ENCODE results near the gene KRTAP1-3. TPM values are rescaled to one million over a fixed set of nuclear protein-coding genes. Genes with fewer than 3 reads are reported as not detected.
"Not testable (repeated sequence)": the region's sequence is repeated elsewhere in the genome, so short reads cannot be mapped to it uniquely, and the experiment has no call there.

KRTAP1-3 gene
- total RNA-seq, 1 donor from 2014 or later = not detected

DNA sequence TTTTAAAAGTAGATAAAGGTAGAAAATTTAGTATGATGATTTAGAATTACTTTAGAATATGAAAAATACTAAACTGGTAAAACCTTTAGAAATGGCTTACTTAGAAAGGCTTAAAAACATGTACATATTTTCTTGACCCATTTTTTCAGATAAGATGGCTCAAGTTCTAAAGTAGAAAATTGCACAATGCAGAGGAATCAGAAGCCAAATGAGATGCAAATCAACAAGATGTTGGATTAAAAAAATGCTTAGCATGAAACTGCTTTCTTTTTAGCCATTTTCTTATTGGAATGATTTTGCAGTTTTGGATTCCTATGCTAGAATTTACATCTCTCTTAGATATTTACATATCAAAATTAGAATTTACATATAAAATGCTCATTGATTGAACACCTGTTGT is 24.2 kb downstream of the KRTAP1-3 start:
- no peak for DNase-seq (ENCODE audit: low read depth)

DNA sequence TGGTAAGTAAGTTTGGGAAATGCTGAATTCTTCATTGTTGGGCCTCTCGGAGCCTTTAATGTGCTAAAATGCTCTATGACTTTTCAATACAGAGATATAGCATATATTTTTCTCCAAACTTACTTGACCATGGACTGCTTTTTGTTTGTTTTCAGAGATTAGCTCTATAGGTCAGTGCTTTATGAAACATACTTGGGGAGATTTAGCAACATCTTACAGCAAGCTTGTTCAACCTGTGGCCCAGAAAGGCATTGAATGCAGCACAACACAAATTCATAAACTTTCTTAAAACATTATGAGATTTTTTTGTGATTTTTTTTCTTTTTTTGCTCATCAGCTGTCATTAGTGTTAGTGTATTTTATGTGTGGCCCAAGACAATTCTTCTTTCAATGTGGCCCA is 24.7 kb downstream of the KRTAP1-3 start:
- DNase-seq (ENCODE audit: low read depth) = no peak

DNA sequence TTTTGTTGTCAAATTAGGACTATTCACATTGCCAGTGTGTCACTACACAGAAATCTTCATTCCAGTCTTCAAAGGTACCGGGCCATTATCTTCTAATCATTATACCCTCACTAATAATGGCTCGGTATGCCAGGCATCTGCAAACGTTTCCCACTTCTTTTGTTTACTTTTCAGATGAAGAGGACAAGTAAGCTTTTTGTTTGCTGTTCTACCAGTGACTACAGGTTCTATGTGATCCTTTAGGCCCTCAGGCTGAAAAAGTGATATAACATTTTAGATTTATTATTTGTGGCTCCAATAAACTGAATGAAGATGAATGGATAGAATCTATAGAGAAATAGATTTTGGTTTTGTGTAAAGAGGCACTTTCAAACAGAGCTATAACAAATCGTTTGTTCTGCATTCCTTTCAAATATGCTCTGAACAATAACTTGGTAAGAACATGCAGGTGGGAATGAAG is 25.3 kb downstream of the KRTAP1-3 start:
- DNase-seq (ENCODE audit: low read depth) = peak; percentile 18

DNA sequence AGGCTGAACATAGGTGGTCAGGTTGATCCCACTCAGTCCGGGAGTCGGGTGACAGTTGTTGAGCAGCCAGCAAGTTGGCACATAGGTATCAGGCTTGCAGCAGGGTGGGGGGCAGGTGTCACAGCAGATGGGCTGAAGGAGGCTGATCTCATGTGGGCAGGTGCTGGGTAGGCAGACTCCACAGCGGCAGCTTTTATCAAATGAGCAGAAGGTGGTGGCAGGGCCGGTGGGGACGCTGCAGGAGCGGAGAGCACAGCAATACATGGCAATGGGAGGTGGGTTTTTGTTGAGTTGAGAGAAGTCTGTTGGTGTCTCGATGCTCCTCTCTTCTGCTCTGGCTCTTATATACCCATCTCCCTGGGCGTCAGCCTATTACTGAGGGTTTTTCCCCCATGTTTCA is 25.9 kb downstream of the KRTAP1-3 start, which contains the start of gene KRTAP3-1:
TSS of gene KRTAP3-1 (minus strand) at position 318 of the 400 bp plus-strand sequence. CDS start at position 264, 54 bp downstream.
- no peak for DNase-seq (ENCODE audit: low read depth)

DNA sequence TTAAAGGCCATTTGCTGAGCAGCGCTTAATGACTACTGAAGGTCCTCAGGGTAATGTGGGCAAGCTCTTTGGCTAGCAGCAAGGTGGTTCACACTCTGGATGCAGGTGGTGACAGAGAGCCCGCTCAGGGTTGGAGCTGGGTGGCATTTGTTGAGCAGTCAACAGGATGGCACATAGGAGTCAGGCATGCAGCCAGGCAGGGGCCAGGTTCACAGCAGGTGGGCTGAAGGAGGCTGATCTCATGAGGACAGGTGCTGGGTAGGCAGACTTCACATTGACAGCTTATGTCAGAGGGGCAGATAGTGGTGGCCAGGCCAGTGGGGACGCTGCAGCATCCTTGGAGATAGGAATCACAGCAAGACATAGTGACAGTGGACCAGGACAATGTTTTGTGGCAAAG is 30.3 kb downstream of the KRTAP1-3 start:
- DNase-seq (ENCODE audit: low read depth) = no peak

DNA sequence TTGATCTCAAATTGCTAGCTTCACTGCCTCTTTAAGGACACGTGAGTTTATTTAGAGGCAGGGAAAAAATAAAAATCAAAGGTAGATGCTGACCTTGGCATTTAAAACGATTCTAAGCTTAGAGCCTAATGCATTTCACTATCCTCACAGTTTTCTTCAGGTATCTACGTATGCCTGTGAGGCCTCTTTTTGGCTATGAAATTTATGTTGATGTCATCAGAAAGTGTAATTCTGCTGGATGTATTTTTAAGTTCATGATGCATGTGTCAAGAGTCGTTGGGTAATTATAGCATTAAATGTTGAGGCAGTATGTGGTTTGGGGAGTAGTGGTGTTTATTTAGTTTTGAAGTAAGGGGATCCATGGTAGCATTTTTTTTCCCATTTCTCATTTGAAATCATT is 30.7 kb downstream of the KRTAP1-3 start:
- DNase-seq (ENCODE audit: low read depth) = no peak

DNA sequence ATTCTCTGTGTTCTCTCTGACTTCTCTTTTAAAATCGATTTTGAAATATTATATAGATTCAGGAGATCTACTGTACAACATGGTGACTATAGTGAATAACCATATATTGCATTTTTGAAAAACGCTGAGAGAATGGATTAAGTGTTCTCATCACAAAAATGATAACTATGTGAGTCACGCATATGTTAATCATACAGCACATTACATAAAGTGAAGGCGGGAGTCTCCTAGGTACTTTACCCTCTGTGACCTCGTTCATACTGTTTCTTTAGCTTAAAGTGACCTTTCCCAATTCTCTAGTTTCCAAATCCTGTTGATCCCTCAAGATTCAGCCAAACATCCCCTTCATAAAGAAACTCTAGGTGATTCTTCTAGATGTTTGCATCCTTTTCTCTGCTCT is 31.9 kb downstream of the KRTAP1-3 start:
- no peak for DNase-seq (ENCODE audit: low read depth)

DNA sequence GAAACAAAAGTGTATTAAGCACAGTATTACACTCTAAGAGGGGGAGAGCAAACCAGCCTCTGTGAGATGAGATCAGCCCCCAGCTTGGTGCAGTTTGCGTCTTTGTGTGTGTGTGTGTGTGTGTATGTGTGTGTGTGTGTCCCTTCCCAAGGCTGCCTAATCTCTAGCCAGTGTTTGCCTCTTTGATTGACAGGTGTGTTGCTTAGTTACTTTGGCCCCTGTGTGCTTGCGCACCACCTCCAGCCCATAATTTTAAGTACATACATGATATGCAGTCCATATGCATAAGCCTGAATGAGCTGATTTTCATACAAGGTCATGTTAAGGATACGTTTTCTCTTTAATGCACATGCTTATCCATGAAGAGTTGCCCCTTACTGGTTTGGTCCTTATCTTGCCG is 32.9 kb downstream of the KRTAP1-3 start:
- DNase-seq (ENCODE audit: low read depth) = no peak

DNA sequence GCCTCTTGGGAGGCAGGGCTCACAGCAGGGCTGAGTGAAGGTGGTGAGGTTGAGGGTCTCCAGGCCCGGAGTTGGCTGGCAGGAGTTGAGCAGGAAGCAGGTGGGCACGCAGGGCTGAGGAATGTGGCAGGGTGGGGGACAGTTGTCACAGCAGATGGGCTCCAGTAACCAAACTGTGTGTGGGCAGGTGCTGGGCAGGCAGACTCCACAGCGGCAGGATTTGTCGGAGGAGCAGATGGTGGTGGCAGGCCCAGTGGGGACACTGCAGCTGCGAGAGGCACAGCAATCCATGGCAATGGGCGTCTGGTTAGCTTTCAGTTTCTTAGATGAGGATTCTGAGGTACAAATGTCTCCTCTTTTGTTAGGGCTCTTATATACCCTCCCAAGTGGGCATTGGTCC is 35.1 kb downstream of the KRTAP1-3 start, which contains the start of gene KRTAP3-2:
TSS of gene KRTAP3-2 (minus strand) at position 344 of the 400 bp plus-strand sequence. CDS start at position 291, 53 bp downstream.
- DNase-seq (ENCODE audit: low read depth) = not testable (repeated sequence)

DNA sequence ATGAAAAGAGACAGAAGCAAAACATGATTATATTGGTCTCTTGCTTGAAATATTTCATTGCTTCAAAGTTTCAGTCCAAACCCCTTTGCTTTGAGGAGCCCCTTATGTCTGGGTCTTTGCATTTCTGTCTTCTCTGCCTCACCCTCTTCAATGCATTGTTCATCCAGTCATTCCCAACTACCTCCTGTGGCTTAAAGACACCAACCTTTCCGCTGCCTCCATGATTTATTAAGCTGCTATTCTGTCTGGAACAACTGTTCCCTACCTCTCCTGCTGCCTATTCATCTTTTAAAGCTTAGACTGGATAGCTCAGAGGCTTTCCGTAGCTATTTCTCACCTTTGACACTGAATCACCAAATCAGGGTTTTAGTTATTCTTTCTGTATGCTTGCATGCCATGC is 37.3 kb downstream of the KRTAP1-3 start:
- no peak for DNase-seq (ENCODE audit: low read depth)

DNA sequence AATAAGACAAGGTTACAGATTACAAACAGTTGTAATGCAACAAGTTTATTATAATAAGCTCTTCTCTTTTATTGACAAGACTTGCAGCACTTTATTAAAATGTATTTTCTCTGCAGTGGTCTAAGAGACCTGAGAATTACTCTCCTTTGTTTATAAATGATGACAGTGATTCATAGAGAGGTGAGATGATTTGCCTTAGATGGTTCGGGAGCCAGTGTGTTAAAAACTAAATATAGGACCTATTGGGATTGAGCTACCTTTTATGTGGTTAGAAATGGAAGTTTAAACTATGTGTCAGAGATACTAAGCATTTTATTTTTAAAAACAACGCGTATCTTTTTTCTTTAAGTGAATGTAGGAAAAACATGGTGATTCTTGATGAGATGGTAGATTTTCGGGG is 37.8 kb downstream of the KRTAP1-3 start:
- no peak for DNase-seq (ENCODE audit: low read depth)

DNA sequence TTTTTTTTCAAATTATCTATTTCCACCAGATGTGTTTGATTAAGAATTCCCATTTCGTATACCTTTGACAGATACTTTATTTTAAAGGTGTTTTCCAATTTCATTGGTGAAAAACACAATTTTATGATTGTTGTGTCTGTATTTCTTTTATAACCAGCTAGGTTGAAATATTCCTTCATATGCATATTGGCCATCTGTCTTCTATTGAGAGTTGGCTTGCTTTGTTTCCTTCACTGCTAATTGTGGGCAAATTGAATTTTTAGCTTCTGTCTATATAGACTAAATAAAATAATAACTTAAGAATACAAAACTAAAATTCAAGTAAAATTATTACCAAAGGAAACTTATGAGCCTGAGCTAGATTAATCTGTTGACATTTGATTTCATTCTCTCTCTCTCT is 39.6 kb downstream of the KRTAP1-3 start:
- DNase-seq (ENCODE audit: low read depth) = no peak

DNA sequence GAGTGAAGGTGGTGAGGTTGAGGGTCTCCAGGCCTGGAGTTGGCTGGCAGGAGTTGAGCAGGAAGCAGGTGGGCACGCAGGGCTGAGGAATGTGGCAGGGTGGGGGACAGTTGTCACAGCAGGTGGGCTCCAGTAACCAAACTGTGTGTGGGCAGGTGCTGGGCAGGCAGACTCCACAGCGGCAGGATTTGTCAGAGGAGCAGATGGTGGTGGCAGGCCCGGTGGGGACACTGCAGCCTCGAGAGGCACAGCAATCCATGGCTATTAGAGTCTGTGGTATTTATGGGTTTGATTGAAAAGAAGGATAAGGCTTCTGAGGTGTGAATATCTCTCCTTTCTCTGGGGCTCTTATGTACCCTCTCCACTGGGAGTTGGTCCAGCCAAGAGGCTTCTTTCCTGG is 40.8 kb downstream of the KRTAP1-3 start, which contains the start of gene KRTAP3-3:
TSS of gene KRTAP3-3 (minus strand) at position 326 of the 400 bp plus-strand sequence. CDS start at position 259, 67 bp downstream.
- DNase-seq (ENCODE audit: low read depth) = no peak

DNA sequence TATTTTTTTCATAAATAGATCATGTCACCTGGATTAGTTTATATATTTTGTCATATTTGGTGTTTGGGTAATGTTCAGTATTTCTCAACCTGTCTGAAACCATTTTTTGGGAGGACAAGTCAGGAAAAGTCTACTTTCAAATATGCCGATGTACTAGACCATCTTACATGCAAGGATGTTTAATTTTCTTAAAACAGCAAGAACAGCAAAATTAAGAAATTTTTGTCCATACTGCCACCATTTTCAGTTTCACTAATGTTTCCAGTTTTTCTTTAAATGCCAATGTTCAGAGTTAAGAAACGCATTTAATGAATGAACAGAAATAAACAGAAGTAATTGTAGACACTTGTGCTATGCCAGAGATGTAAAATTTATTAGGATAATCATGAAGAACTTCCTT is 41.6 kb downstream of the KRTAP1-3 start:
- DNase-seq (ENCODE audit: low read depth) = no peak

DNA sequence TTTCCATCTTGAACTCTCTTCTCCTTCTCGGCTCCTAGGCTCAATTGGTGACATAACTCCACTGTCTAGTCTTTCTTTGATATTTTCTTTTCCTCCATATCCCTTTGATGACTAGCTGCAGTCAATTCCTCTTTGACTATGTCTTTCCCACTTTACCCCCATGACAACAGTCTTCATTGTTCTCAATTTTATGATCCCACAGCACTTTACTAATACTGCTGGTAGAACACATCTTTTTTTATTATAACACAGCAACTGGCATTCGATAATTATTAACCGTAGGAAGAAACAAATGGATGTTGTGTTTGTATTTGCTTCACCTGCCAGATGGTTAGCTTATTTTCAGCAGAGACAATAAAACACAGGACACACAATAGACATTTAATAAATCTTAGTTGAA is 42.0 kb downstream of the KRTAP1-3 start:
- no peak for DNase-seq (ENCODE audit: low read depth)

DNA sequence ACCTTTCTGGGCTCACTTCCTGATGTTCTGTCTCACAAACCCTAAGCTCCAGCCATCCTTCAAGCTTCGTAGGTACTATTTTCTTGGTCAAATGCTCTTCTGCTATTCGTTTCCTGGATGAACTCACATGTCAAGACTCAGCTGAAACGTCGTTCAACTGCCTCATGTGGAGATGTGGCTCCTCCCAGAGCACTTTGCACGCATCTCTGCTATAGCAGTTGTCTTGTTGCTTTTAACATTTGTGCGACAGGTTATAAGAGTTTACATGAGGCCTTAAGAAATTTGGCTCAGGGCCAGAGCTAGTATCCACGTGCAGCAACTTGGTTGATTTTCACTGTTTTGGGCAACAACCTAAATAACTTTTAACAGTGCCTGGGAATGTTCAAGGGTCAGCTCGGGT is 47.8 kb downstream of the KRTAP1-3 start:
- DNase-seq (ENCODE audit: low read depth) = no peak

DNA sequence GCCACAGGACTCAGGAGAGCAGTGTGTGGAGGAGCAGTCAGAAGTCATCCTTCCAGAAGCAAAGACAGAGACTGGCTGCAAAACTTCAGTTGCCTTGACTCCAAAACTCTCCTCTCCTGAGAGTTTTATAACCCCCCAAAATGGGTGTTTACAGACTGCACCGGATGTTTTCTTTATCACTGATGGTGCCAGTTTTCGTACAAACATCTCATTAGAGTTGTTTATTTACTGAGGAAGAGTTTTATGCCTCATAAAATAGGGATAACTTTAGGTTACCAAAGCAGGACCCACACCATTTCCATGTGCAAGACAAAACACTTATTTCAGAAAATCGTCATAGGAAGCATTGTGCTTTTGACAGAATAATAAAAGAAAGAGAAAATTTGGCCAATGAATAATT is 50.4 kb downstream of the KRTAP1-3 start, which contains the start of gene KRT40:
TSS of gene KRT40 (minus strand) at position 101 of the 400 bp plus-strand sequence. CDS start at position 48, 53 bp downstream.
- no peak for DNase-seq (ENCODE audit: low read depth)

Other genes with a start within 250 kb of the KRTAP1-3 start
- gene KRT28, start 234.9 kb downstream of the KRTAP1-3 start, total RNA-seq = not detected in 2 replicates
- 3.6 and 4.6 TPM in 2 replicates for gene KRT10, start 212.3 kb downstream of the KRTAP1-3 start, total RNA-seq
- not detected in 2 replicates for gene KRT12, start 167.7 kb downstream of the KRTAP1-3 start, total RNA-seq
- gene KRT20, start 149.6 kb downstream of the KRTAP1-3 start, total RNA-seq = not detected in 2 replicates
- 1.2 and 68.1 TPM in 2 replicates for gene KRT23, start 97.2 kb downstream of the KRTAP1-3 start, total RNA-seq
- gene KRT39, start 67.9 kb downstream of the KRTAP1-3 start, total RNA-seq = not detected in 2 replicates
- gene KRT40, start 50.5 kb downstream of the KRTAP1-3 start, total RNA-seq = not detected in 2 replicates
- gene KRTAP3-3, start 40.7 kb downstream of the KRTAP1-3 start, total RNA-seq = not detected in 2 replicates
- gene KRTAP3-2, start 35.0 kb downstream of the KRTAP1-3 start, total RNA-seq = not detected in 2 replicates
- gene KRTAP3-1, start 25.7 kb downstream of the KRTAP1-3 start, total RNA-seq = not detected in 2 replicates
- not detected in 2 replicates for gene KRTAP1-5, start 7.7 kb downstream of the KRTAP1-3 start, total RNA-seq
- gene KRTAP1-4, start 4.7 kb downstream of the KRTAP1-3 start, total RNA-seq = not detected in 2 replicates
- 0.25 and 0.35 TPM in 2 replicates for gene KRTAP1-1, start 6.6 kb upstream of the KRTAP1-3 start, total RNA-seq
- not detected in 2 replicates for gene KRTAP2-1, start 12.4 kb upstream of the KRTAP1-3 start, total RNA-seq
- 0.15 TPM in 1 of 2 replicates, not detected in the other for gene KRTAP2-2, start 20.4 kb upstream of the KRTAP1-3 start, total RNA-seq
- 0.55 and 5.9 TPM in 2 replicates for gene KRTAP2-3, start 25.2 kb upstream of the KRTAP1-3 start, total RNA-seq
- gene KRTAP2-4, start 31.0 kb upstream of the KRTAP1-3 start, total RNA-seq = not detected in 2 replicates
- gene KRTAP4-7, start 49.3 kb upstream of the KRTAP1-3 start, total RNA-seq = not detected in 2 replicates
- not detected in 2 replicates for gene KRTAP4-8, start 63.3 kb upstream of the KRTAP1-3 start, total RNA-seq
- not detected in 2 replicates for gene KRTAP4-16, start 67.3 kb upstream of the KRTAP1-3 start, total RNA-seq
- gene KRTAP4-9, start 70.5 kb upstream of the KRTAP1-3 start, total RNA-seq = not detected in 2 replicates
- not detected in 2 replicates for gene KRTAP4-11, start 83.5 kb upstream of the KRTAP1-3 start, total RNA-seq
- gene KRTAP4-12, start 89.3 kb upstream of the KRTAP1-3 start, total RNA-seq = not detected in 2 replicates
- not detected in 2 replicates for gene KRTAP4-6, start 105.7 kb upstream of the KRTAP1-3 start, total RNA-seq
- gene KRTAP4-5, start 115.0 kb upstream of the KRTAP1-3 start, total RNA-seq = not detected in 2 replicates
- not detected in 2 replicates for gene KRTAP4-4, start 125.9 kb upstream of the KRTAP1-3 start, total RNA-seq
- not detected in 2 replicates for gene KRTAP4-3, start 133.3 kb upstream of the KRTAP1-3 start, total RNA-seq
- gene KRTAP4-2, start 143.3 kb upstream of the KRTAP1-3 start, total RNA-seq = not detected in 2 replicates
- not detected in 2 replicates for gene KRTAP4-1, start 150.0 kb upstream of the KRTAP1-3 start, total RNA-seq
- not detected in 2 replicates for gene KRTAP9-1, start 155.0 kb upstream of the KRTAP1-3 start, total RNA-seq
- not detected in 2 replicates for gene KRTAP9-2, start 191.8 kb upstream of the KRTAP1-3 start, total RNA-seq
- not detected in 2 replicates for gene KRTAP9-3, start 197.6 kb upstream of the KRTAP1-3 start, total RNA-seq
- gene KRTAP9-8, start 203.1 kb upstream of the KRTAP1-3 start, total RNA-seq = not detected in 2 replicates
- not detected in 2 replicates for gene KRTAP9-4, start 214.8 kb upstream of the KRTAP1-3 start, total RNA-seq
- not detected in 2 replicates for gene KRTAP9-9, start 220.5 kb upstream of the KRTAP1-3 start, total RNA-seq
- not detected in 2 replicates for gene KRTAP9-6, start 230.5 kb upstream of the KRTAP1-3 start, total RNA-seq
- not detected in 2 replicates for gene KRTAP9-7, start 240.8 kb upstream of the KRTAP1-3 start, total RNA-seq